PFSK-1 (cell line): ENCODE measurements around the gene CEP152.

Experiments
- FOXP2 ChIP-seq: optimal IDR thresholded peaks from 2 replicates; pipeline ENCODE3; 2011; ENCODE audit warnings: borderline replicate concordance, control low read depth, inconsistent platforms; ENCODE audit not compliant: insufficient read depth; ENCODE audit errors: extremely low read length, extremely low read depth
- POLR2AphosphoS5 ChIP-seq: IDR thresholded peaks from 2 replicates; pipeline ENCODE4 v1.6.1; 2012; ENCODE audit warnings: low read depth, mild to moderate bottlenecking, control low read depth, low read length, moderate library complexity
- REST ChIP-seq, 2 experiments: IDR thresholded peaks; 2 replicates each; pipeline versions ENCODE4 v1.6.1 to v1.8.0; 2011 to 2012; ENCODE audit warnings: low read depth in 2 of 2, low read length in 2 of 2, control low read depth in 1 of 2, inconsistent platforms in 1 of 2, mild to moderate bottlenecking in 1 of 2, moderate library complexity in 1 of 2; ENCODE audit not compliant: insufficient read depth in 1 of 2
- SIN3A ChIP-seq: IDR thresholded peaks from 2 replicates; pipeline ENCODE4 v1.6.1; 2012; ENCODE audit warnings: mild to moderate bottlenecking, low read length, moderate library complexity, borderline replicate concordance; ENCODE audit not compliant: insufficient read depth
- TAF1 ChIP-seq: IDR thresholded peaks from 2 replicates; pipeline ENCODE4 v1.6.1; 2012; ENCODE audit warnings: low read length, control low read depth, borderline replicate concordance; ENCODE audit not compliant: insufficient read depth

- TF ChIP-seq SIN3A = no peak
- TF ChIP-seq REST (IDR thresholded peaks at IDR 0.05; ENCODE audit: insufficient read depth in 1 of 2, low read depth in 2 of 2, low read length in 2 of 2) = no peak
- no peak for TF ChIP-seq POLR2AphosphoS5
- TF ChIP-seq TAF1 = no peak
- TF ChIP-seq FOXP2 = no peak
These were observed 8.6 kb downstream of the CEP152 start for GRCh38 chr15:48802257-48802656.
